Measurements from ENCODE around the gene FBXO3. TPM values are rescaled to one million over a fixed set of nuclear protein-coding genes. Genes with fewer than 3 reads are reported as not detected.
A peak's percentile ranks its signal among the peaks of the same experiment; 100 is the strongest.

Gene FBXO3
- total and polyA plus RNA-seq, 2 donors from 2014 or later: 27.5 to 40.4 TPM

GRCh38 chr11:33743291-33743690, 31.0 kb downstream of the FBXO3 start:
- H3K9me3 ChIP-seq (ENCODE audit: control insufficient read depth in 2 of 3, insufficient read depth in 1 of 3, low read length in 3 of 3): no peaks in the 10 kb centered on the region
- no peak for DNase-seq
- no peak overlapping the region for H3K9ac ChIP-seq (ENCODE audit: low read length in 3 of 3)
- FAIRE-seq: no peak
- intact Hi-C loops (cut with DNase I): no loop called here
- no peak for TF ChIP-seq CTCF (IDR thresholded peaks at IDR 0.05; ENCODE audit: borderline replicate concordance, extremely low read depth, insufficient read depth)
- no peaks in the 10 kb centered on the region for H3K4me1 ChIP-seq (ENCODE audit: control insufficient read depth in 2 of 3, insufficient read depth in 2 of 3, low read depth in 1 of 3, low read length in 3 of 3)
- no peaks in the 10 kb centered on the region for H3K27me3 ChIP-seq (ENCODE audit: control insufficient read depth, insufficient read depth, low read length)
- H3K27ac ChIP-seq (ENCODE audit: low read depth in 2 of 2, low read length in 2 of 2): no peak overlapping the region
- no peak overlapping the region for H3K4me3 ChIP-seq (ENCODE audit: low read length in 3 of 3)
- H3K36me3 ChIP-seq (ENCODE audit: control insufficient read depth in 2 of 3, insufficient read depth in 3 of 3, low read length in 3 of 3): peaks cover 0 to 15% (median 5%) of the 10 kb centered on the region in 3 donors

GRCh38 chr11:33742249-33742851, 32.0 kb downstream of the FBXO3 start:
- Histone ChIP-seq H3K9ac (ENCODE audit: low read length in 3 of 3) (no peak overlapping the region), H3K9me3 (ENCODE audit: control insufficient read depth in 2 of 3, insufficient read depth in 1 of 3, low read length in 3 of 3) (no peaks in the 10 kb centered on the region), H3K4me3 (ENCODE audit: low read length in 3 of 3) (no peak overlapping the region), H3K27ac (ENCODE audit: low read depth in 2 of 2, low read length in 2 of 2) (no peak overlapping the region), H3K27me3 (ENCODE audit: control insufficient read depth, insufficient read depth, low read length) (no peaks in the 10 kb centered on the region), H3K36me3 (ENCODE audit: control insufficient read depth in 2 of 3, insufficient read depth in 3 of 3, low read length in 3 of 3) (peaks cover 0 to 15% (median 5%) of the 10 kb centered on the region in 3 donors), H3K4me1 (ENCODE audit: control insufficient read depth in 2 of 3, insufficient read depth in 2 of 3, low read depth in 1 of 3, low read length in 3 of 3) (no peaks in the 10 kb centered on the region)
- peak in 1 of 5 donors; percentile 3 for DNase-seq
- intact Hi-C loops (cut with DNase I): no loop called here
- peak; percentile 96 for FAIRE-seq
- TF ChIP-seq CTCF (IDR thresholded peaks at IDR 0.05; ENCODE audit: borderline replicate concordance, extremely low read depth, insufficient read depth): peak; percentile 29

- FAIRE-seq (no peak), DNase-seq (no peak)
- Histone ChIP-seq H3K27ac (ENCODE audit: low read depth in 2 of 2, low read length in 2 of 2) (no peak overlapping the region), H3K9me3 (ENCODE audit: control insufficient read depth in 2 of 3, insufficient read depth in 1 of 3, low read length in 3 of 3) (no peaks in the 10 kb centered on the region), H3K4me1 (ENCODE audit: control insufficient read depth in 2 of 3, insufficient read depth in 2 of 3, low read depth in 1 of 3, low read length in 3 of 3) (peaks cover 0 to 4% (median 0%) of the 10 kb centered on the region in 3 donors), H3K36me3 (ENCODE audit: control insufficient read depth in 2 of 3, insufficient read depth in 3 of 3, low read length in 3 of 3) (peaks cover 0 to 12% (median 5%) of the 10 kb centered on the region in 3 donors), H3K27me3 (ENCODE audit: control insufficient read depth, insufficient read depth, low read length) (no peaks in the 10 kb centered on the region), H3K9ac (ENCODE audit: low read length in 3 of 3) (no peak overlapping the region), H3K4me3 (ENCODE audit: low read length in 3 of 3) (no peak overlapping the region)
- no peak for TF ChIP-seq CTCF (IDR thresholded peaks at IDR 0.05; ENCODE audit: borderline replicate concordance, extremely low read depth, insufficient read depth)
- intact Hi-C loops (cut with DNase I): no loop called here
Observed at GRCh38 chr11:33741806-33742205, 32.5 kb downstream of the FBXO3 start.

All from kidney (tissue), 14 donors.